ENCODE data around the gene HAPSTR1. TPM values are rescaled to one million over a fixed set of nuclear protein-coding genes. Genes with fewer than 3 reads are reported as not detected.
"Not testable (repeated sequence)": the region's sequence is repeated elsewhere in the genome, so short reads cannot be mapped to it uniquely, and the experiment has no call there.

HAPSTR1 gene
- total RNA-seq, 1 donor from 2014 or later = 53.1 TPM

DNA sequence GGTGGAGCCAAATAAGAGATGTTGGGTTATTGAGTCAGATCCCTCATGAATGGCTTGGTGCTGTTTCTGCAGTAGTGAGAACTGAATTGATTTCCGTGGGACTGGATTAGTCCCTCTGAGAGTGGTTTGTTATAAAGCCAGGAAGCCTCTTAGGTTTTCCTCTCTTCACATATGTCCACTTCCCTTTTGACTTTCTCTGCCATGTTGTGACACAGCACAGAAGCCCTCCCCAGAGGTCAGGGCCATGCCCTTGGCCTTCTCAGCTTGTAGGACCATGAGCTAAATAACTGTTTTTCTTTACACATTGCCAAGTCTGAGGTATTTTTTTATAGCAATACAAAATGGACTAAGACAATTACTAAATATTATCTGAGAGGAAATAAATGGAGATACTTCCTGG is 10.3 kb upstream of the HAPSTR1 start:
- H3K27ac ChIP-seq = no peak overlapping the region
- no peak for ATAC-seq
- TF ChIP-seq, protein P1, sequence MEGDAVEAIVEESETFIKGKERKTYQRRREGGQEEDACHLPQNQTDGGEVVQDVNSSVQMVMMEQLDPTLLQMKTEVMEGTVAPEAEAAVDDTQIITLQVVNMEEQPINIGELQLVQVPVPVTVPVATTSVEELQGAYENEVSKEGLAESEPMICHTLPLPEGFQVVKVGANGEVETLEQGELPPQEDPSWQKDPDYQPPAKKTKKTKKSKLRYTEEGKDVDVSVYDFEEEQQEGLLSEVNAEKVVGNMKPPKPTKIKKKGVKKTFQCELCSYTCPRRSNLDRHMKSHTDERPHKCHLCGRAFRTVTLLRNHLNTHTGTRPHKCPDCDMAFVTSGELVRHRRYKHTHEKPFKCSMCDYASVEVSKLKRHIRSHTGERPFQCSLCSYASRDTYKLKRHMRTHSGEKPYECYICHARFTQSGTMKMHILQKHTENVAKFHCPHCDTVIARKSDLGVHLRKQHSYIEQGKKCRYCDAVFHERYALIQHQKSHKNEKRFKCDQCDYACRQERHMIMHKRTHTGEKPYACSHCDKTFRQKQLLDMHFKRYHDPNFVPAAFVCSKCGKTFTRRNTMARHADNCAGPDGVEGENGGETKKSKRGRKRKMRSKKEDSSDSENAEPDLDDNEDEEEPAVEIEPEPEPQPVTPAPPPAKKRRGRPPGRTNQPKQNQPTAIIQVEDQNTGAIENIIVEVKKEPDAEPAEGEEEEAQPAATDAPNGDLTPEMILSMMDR (IDR thresholded peaks at IDR 0.05) = no peak
- no peaks in the 10 kb centered on the region for H3K27me3 ChIP-seq (ENCODE audit: low read depth)
- peaks cover 19% of the 10 kb centered on the region for H3K4me1 ChIP-seq
- H3K36me3 ChIP-seq = no peaks in the 10 kb centered on the region
- intact Hi-C loops (cut with DNase I) = no loop called here
- no peaks in the 10 kb centered on the region for H3K9me3 ChIP-seq
- DNase-seq = no peak
- H3K4me3 ChIP-seq = no peak overlapping the region

DNA sequence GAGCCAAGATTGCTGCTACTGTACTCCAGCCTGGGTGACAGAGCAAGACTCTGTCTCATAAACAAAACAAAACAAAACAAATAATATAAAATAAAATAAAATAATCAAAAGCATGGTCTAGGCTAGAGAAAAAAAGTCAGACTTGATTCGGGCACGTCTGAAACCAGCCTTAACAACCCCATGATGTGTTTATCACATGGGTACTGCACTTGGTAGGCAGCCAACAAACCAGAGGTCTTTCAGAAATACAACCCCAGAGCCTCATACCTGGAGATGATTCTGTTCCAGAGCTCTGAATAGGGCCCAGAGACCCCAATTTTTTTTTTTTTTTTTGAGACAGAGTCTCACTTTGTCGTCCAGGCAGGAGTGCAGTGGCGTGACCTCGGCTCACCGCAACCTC is 9.6 kb upstream of the HAPSTR1 start:
- Histone ChIP-seq H3K4me1 (peaks cover 19% of the 10 kb centered on the region), H3K4me3 (no peak overlapping the region), H3K27me3 (ENCODE audit: low read depth) (no peaks in the 10 kb centered on the region), H3K9me3 (no peaks in the 10 kb centered on the region), H3K27ac (no peak overlapping the region), H3K36me3 (no peaks in the 10 kb centered on the region)
- intact Hi-C loops (cut with DNase I) = no loop called here
- no peak for ATAC-seq
- TF ChIP-seq, protein P1 (IDR thresholded peaks at IDR 0.05) = no peak
- no peak for DNase-seq

- DNase-seq (no peak), ATAC-seq (no peak)
- Histone ChIP-seq H3K36me3 (no peaks in the 10 kb centered on the region), H3K27ac (no peak overlapping the region), H3K9me3 (no peaks in the 10 kb centered on the region), H3K27me3 (ENCODE audit: low read depth) (no peaks in the 10 kb centered on the region), H3K4me3 (no peak overlapping the region), H3K4me1 (peaks cover 19% of the 10 kb centered on the region)
- TF ChIP-seq, protein P1 (IDR thresholded peaks at IDR 0.05) = no peak
- intact Hi-C loops (cut with DNase I) = no loop called here
Observed at GRCh38 chr16:9082422-9082821, 9.0 kb upstream of the HAPSTR1 start.

DNA sequence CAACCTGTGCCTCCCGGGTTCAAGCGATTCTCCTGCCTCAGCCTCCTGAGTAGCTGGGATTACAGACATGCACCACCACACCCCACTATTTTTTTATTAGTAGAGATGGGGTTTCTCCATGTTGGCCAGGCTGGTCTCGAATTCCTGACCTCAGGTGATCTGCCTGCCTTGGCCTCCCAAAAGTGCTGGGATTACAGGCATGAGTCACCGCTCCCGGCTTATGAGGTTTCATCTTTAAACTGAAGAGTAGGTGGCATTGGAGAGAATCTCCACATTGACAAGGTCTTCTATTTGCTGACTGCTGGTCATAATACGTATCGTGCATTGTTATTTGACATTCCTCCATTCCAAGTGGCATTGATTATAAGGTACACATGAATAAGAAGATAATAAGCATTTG is 3.7 kb upstream of the HAPSTR1 start:
- H3K4me1 ChIP-seq; H3K27ac ChIP-seq; intact Hi-C loops (cut with DNase I); H3K36me3 ChIP-seq; H3K9me3 ChIP-seq; H3K4me3 ChIP-seq; DNase-seq; H3K27me3 ChIP-seq (ENCODE audit: low read depth); ATAC-seq: not testable (repeated sequence)

DNA sequence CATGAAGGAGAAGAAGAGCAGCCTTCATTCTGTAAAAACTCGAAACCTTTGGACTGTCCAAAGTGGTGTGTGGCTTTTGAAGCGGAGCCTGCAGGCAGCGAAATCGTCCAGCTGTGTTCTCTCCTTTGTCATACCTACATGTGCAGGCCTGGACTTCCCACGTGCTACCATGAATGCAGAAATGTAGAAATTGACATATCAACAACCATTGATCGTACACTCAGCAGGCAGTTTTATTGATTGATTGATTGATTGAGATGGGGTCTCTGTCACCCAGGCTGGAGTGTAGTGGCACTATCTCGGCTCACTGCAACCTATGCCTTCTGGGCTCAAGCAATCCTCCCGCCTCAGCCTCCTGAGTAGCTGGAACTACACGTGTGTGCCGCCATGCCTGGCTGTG is 2.6 kb upstream of the HAPSTR1 start:
- Histone ChIP-seq H3K36me3 (peaks cover 3% of the 10 kb centered on the region), H3K27me3 (ENCODE audit: low read depth) (no peaks in the 10 kb centered on the region), H3K9me3 (no peaks in the 10 kb centered on the region), H3K4me1 (peaks cover 14% of the 10 kb centered on the region), H3K27ac (no peak overlapping the region), H3K4me3 (no peak overlapping the region)
- no peak for ATAC-seq
- no peak for DNase-seq
- TF ChIP-seq, protein P1 (IDR thresholded peaks at IDR 0.05) = no peak
- intact Hi-C loops (cut with DNase I) = no loop called here

GRCh38 chr16:9089660-9090059 is 1.8 kb upstream of the HAPSTR1 start:
- peak overlapping the region; percentile 91 for H3K27ac ChIP-seq
- intact Hi-C loops (cut with DNase I) = no loop called here
- TF ChIP-seq, protein P1 (IDR thresholded peaks at IDR 0.05) = no peak

More at GRCh38 chr16:9089660-9090059, 1.8 kb upstream of the HAPSTR1 start:
- Histone ChIP-seq H3K9me3 (no peaks in the 10 kb centered on the region), H3K4me1 (peaks cover 22% of the 10 kb centered on the region), H3K36me3 (peaks cover 5% of the 10 kb centered on the region), H3K4me3 (no peak overlapping the region), H3K27me3 (ENCODE audit: low read depth) (no peaks in the 10 kb centered on the region)
- ATAC-seq (no peak), DNase-seq (no peak)

Data from lower lobe of right lung (tissue), 2 donors.